NCI-H460 (cell line): ENCODE measurements around the gene BCL6B. TPM values are rescaled to one million over a fixed set of nuclear protein-coding genes. Genes with fewer than 3 reads are reported as not detected.
"Not testable (repeated sequence)": the region's sequence is repeated elsewhere in the genome, so short reads cannot be mapped to it uniquely, and the experiment has no call there.

Source experiments
- DNase-seq: peaks from one replicate; pipeline ENCODE4 v3.0.0-alpha.2; 2016; ENCODE audit warnings: low read depth; ENCODE audit errors: extremely low read depth
- total RNA-seq: library from RNA; depleted of rRNA; stranded (reverse); fragments of >200 nt; shearing (Covaris generic); gene quantifications from 2 replicates; pipeline ENCODE4 v1.2.3, GENCODE V29; 2014

BCL6B gene
- total RNA-seq, 1 experiment from 2014 or later, result not detected

DNA sequence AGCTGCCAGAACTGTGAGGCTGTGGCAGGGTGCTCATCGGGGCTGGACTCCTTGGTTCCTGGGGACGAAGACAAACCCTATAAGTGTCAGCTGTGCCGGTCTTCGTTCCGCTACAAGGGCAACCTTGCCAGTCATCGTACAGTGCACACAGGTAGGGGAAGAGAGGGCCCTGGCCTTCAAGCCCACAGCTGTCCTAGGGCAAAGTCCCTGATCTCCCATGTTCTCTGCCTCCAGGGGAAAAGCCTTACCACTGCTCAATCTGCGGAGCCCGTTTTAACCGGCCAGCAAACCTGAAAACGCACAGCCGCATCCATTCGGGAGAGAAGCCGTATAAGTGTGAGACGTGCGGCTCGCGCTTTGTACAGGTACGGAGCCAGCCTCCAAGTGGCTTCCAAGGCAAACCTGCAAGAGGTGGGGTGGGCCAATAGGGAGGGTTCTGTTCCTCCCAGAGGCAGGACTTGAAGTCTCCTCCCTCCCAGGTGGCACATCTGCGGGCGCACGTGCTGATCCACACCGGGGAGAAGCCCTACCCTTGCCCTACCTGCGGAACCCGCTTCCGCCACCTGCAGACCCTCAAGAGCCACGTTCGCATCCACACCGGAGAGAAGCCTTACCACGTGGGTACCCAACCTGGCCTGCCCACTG lies 3.7 kb downstream of the BCL6B start:
- DNase-seq, result no peak

DNA sequence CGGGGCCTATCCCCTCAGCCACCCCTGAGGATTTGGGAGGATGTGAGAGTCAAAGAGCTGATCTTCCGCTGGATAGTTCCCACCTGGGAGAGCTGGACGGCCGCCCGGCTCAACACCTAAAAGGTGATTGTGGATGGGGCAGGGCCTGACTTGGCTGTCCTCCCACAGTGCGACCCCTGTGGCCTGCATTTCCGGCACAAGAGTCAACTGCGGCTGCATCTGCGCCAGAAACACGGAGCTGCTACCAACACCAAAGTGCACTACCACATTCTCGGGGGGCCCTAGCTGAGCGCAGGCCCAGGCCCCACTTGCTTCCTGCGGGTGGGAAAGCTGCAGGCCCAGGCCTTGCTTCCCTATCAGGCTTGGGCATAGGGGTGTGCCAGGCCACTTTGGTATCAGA lies 4.5 kb downstream of the BCL6B start:
- DNase-seq, result no peak

DNA sequence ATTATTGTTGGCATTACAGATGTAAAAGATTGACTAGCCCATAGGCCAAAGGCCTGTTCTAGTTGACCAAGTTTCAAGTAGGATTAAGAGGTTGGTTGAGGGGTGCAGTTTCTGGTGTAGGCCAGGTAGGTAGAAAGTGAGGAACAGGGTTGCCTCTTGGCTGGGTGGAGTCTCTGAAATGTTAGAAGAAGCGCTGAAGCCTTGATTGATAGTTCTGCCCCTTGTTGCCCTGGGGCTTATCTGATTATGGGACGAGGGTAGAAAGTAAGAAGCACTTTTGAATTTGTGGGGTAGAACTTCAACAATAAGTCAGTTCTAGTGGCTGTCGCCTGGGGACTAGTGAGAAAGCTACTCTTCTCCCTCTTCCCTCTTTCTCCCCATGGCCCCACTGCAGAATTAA lies 6.2 kb downstream of the BCL6B start:
- no peak for DNase-seq

DNA sequence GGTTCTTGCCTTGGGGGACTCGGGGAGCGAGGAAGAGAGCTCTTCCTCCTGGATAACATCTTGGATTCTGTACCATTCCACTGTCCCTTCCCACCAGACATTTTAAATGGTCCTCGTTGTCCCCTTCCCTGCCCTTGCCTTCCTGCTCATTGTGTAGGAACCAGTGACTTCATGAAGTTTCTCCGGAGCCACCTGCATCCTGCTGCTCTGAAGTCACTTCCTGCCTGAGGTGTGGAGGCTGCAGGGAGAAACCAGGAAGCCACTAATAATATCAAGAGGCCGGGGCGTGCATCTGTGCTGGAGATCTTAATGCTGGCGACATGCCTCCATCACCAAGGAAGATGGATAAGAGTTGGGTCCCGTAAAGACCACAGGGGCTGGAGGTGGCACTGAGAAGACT lies 6.8 kb downstream of the BCL6B start:
- no peak for DNase-seq

DNA sequence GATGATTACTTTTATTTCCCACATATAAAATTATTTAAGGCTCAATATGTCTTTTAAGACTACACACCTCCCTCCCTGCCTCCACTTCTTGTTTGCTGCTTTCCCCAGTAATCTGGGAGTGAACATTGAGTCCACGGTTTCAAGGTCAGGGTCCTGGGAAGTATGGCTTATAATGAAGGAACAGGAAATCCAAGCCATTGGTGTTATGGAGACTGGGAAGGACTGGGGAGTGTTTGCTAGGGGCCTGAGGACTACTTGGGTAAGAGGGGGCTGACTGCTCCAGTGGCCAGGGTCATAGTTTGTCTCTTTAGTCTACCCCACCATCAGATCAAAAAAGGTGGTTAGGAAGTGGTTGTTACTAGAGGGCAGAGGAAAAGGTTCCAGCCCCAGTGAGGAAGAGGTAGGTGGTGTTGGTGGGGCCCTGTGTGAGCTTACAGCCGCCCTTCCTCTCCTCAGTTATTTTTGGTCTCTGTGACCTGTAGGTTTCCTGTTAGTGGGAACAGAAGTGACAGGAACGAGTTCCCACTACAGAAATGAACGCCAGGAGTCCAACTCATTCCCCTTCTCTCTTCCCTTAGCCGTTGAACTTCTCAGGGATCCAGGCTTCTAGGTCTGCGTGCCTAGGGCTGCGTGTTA lies 12.2 kb downstream of the BCL6B start:
- no peak for DNase-seq

DNA sequence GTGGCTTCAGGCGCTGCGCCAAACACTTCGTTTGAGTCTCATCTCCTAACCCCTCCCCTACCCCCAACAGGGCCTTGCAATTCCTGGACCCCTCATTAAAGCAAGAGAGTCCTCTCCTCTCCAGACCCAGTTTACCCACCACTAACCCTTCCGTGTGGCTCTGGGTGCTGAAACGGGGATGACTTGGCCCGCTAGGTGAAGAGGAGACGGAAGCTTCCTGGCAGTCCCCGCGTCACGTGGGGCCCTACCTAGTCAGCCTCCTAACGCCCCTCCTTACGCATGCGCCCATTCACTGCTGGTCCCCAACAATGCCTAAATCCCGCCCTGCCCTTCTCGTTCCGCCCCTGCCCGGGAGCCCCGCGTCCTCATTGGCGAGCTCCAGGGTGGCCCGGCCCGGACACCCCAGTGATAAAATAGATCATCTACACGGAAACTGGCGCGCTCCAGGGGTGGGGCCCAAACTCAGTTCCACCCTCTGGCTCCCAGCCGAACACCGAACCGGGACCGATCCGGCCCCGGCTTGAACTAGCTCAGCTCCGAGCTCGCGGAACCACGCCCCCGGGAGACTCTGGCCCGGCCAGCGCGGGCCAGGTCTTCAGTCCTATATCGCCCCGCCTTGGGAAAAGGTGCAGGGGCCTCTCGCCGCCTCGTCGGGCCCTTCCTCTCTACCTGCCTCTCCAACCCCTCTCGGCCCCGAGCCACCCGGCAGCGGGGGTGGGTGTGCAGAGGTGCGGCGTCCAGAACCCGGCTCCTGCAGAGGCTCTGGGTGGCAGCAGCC lies 12.9 kb downstream of the BCL6B start, which contains the start of gene SLC16A13:
SLC16A13 (plus strand) TSS at position 425 of the 778 bp plus-strand sequence. CDS start 368 bp downstream, outside the sequence.
- peak; percentile 97 for DNase-seq

DNA sequence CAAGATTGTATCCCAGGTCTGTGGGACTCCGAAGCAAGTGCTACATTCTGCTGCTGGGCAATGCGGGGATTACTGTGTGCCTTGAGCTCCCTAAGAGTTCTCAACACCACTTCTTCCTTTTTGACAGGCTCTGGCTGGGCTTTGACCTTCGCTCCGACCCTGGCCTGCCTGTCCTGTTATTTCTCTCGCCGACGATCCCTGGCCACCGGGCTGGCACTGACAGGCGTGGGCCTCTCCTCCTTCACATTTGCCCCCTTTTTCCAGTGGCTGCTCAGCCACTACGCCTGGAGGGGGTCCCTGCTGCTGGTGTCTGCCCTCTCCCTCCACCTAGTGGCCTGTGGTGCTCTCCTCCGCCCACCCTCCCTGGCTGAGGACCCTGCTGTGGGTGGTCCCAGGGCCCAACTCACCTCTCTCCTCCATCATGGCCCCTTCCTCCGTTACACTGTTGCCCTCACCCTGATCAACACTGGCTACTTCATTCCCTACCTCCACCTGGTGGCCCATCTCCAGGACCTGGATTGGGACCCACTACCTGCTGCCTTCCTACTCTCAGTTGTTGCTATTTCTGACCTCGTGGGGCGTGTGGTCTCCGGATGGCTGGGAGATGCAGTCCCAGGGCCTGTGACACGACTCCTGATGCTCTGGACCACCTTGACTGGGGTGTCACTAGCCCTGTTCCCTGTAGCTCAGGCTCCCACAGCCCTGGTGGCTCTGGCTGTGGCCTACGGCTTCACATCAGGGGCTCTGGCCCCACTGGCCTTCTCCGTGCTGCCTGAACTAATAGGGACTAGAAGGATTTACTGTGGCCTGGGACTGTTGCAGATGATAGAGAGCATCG lies 15.4 kb downstream of the BCL6B start:
- DNase-seq, result no peak

DNA sequence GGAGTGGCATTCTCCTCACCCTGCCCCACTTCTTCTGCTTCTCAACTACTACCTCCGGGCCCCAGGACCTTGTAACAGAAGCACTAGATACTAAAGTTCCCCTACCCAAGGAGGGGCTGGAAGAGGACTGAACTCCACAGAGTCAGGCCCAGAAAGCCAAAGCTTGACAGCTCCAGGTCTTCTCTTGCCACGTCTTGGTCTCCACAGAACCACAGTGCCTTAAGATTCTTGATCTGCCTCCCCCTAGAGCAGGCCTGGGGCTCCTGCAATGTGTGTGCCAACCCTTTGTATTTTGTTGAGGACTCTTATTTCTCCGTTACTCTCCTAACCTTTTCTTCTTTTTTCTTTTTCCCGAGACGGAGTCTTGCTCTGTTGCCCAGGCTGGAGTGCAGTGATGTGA lies 17.0 kb downstream of the BCL6B start:
- DNase-seq, result no peak

DNA sequence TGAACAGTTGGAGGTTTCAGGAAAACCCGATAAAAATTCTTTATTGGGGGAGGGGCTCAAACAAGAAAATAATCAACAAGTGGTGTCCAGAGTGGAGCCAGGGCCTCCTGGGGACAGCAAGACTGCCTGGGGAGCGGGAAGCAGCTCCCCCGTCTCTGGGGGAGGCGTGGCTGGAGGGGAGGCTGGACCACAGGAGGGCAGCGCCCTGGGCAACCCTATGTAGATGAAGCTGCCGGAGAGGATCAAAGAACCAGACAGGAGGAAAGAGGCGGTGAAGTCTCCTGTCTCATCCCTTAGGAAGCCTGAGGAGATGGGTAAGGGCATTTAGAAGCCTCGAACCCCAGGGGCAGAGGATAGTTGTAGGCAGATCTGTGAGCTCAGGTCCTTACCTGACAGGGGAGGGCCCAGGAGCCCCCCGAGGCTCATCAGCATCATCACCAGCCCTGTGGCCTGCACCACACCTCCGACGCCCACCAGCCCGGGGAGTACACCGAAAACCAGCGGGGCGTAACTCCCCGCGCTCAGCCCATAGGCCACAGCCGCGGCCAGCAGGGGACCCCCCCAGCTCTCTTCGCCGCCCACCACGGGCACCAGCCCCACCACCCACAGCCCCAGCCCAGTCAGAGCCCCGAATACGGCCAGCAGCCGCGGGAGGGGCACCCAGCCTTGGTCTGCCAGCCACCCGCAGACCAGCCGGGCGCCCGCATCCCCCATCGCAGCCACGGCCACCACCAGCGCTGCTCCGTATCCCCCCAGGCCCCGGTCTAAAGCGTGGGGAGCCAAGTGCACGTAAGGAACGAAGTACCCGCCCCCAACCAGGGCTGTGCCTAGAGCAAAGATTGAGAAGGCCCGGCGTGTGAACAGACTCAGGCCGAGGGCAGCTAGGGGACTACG lies 19.0 kb downstream of the BCL6B start:
- DNase-seq, result no peak

DNA sequence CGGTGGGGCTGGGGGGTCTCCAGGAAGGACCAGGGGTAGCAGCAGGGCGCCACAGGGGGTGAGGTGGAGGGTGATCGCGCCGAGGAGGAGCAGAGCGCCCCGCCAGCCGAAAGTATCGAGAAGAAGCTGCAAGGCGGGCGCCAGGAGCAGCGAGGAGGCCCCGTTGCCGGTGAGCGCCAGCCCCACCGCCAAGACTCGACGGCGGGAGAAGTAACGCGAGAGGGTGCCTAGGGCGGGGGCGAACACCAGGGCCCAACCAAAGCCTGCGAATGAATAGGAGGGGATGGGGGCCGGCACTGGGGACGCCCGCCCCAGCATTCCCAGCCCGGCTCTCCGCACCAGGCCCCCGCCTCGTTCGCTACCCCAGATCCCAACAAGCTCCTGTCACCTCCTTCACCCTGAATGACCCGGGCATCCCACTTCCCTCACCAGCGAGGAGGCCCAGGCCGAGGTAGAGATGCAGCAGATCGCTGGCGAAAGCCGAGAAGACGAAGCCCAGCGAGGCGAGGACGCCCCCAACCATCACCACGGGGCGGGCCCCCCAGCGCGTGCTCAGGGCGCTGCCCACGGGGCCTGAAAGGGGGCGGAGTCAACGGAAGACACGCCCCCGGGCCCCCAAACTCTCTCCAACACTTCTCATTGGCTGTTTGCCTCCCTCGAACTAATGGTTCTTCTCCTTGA lies 19.8 kb downstream of the BCL6B start:
- no peak for DNase-seq

DNA sequence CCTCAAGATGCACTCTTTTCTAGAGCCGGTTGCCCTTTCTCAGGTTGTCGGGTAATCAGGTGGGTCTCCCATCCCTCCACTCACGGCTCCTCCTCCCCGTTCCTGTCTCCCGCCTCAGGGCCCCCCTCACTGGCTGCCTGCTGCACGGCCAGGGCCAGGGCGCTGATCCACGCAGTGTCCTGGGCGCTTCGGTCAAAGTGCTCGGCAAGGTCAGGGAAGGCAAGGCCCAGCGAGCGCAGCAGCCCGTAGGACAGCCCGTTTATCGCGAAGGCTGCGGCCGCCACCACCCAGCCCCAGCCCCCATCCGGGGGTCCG lies 20.3 kb downstream of the BCL6B start:
- no peak for DNase-seq

DNA sequence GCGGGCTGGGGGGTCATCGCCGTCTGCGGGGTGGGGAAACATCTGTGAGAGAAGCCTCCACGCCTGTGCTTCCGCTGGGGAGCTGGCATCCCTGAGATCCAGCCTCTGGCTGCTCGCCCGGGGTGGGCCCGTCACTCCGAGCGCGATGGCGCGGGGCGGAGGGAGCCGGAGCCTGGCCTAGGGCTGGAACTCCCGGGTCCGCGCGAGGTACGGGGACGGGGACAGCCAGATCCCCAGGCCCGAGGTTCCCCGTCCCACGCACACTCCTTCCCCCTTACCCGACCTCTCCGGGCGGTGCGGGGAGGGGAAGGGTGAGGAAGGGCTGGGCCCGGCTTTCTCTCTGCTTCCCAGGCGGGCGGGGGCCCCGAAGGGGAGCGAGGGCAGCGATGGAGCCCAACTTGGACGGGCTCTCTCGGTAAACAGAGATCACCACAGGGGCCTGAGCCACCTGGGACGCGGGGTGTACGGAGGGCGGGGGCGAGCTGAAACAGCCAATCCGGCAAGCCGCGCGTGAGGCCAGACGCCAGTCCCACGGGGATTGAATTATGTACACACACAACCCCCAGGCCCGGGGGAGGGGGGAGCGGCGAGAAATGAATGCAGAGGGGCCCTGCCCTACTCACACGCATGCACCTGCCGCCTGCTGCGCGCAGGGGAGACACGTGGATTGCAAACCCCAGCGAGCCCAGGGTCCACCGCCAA lies 20.8 kb downstream of the BCL6B start, which contains the start of gene SLC16A11:
SLC16A11 (minus strand) TSS at position 596 of the 702 bp plus-strand sequence; CDS start at position 17, 579 bp downstream.
- no peak for DNase-seq

DNA sequence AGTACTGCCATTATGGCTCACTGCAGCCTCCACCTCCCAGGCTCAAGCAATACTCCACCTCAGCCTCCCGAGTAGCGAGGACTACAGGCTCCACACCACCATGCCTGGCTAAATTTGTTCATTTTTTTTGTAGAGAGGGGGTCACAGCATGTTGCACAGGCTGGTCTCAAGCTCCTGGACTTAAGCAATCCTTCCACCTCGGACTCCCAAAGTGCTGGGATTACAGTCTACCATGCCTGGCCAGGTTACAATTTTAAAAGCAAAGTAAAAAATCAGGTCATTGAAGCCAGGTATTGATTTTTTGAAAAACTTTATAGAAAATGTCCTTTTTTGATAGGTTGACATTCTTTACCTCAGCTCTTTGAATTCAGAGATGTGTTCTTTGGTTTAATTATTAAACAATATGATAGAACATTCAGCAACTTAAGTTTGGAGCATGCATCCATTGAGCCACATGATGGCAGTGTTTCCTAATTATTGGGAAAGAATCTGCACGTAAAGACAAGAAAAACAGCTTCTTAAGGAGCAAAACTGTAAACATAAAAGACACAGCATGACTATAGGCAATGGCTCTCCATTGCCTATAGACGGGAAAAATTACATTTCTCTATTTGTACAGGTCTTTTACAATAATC lies 22.8 kb downstream of the BCL6B start:
- DNase-seq, result peak; percentile 70

DNA sequence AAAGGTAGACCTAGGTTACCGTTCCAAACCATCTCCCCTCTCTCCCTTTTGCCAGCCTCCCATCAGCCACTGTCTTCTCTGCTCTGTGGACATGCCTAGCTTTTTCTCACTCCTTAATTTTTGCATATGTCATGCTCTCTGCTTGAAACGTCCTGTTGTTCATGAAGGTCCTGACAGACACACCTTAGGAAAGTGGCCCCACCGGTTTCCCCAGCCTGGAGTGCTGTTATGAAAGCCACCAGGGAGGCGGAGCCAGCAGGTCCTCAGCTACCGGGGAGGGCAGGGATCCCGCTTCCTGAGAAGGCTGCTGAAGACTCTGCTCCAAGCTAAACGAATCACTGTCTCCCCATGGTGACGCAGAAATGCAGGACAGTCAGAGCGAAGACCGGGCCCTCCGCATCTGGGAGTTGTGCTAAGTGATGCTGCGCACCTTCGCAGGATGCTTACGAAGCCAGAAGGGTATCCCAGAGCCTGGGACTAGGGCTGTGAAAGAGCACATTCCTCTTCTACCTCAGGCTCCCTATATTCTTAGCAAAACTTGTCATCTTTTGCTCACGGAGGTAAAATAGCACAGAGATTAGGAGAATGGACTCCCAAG lies 23.4 kb downstream of the BCL6B start:
- no peak for DNase-seq

DNA sequence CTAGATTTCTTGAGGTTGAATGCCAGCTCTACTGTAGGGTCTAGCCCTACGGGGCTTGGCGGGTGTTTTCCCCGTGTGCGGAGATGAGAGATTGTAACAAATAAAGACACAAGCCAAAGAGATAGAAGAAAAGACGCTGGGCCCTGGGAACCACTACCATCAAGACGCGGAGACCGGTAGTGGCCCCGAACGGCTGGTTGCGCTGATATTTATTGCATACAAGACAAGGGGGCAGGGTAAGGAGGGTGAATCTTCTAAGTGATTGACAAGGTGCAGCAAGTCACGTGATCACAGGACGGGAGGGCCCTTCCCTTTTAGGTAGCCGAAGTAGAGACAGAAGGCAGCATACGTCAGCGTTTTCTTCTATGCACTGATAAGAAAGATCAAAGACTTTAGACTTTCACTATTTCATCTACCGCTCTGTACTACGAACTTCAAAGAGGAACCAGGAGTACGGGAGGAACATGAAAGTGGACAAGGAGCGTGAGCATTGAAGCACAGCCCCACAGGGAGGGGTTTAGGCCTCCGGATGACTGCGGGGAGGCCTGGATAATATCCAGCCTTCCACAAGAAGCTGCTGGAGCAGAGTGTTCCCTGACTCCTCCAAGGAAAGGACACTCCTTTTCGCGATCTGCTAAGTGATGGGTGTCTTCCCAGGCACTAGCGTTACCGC lies 24.0 kb downstream of the BCL6B start:
- DNase-seq, result not testable (repeated sequence)

DNA sequence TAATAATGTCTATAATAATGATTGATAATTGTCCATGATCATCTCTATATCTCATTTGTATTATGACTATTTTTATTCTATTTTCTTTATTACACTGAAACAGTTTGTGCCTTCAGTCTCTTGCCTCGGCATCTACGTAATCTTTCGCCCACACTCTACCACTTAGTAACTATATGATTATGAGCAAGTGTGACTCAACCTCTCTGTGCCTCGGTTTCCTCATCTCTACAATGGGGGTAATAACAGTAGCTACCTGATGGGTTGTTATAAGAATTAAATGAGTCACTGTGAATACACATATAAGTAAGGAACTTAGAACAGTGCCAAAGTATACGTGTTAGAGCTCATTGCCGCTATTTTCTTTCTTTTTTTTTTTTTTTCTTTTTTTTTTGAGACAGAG lies 24.7 kb downstream of the BCL6B start:
- no peak for DNase-seq

DNA sequence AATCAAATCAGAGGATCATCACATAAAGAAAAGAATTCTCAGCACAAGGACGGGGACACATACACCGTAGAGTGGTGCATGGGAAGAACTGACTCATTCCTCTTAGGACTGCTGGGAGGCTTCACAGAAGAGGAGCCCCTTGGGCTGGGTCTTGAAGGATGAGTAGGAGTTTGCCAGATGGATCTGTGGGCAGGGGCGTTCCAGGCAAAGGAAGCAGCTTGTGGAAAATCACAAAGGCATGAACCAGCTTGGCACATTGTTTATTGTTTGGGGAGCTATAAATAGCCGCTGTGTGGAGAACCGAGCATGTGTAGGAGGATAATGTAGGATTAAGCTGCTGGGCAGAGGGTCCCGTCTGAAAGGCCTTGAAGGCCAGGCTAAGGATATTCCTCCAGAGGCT lies 26.1 kb downstream of the BCL6B start:
- no peak for DNase-seq
